K562 (cell line): ENCODE measurements around the gene DCHS2. TPM values are rescaled to one million over a fixed set of nuclear protein-coding genes. Genes with fewer than 3 reads are reported as not detected.

Experiments
- ATAC-seq: fragments of 200-7000 bp; cut with Tn5 transposase; 3 replicates; pipeline ENCODE4 v1.9.1; 2020; ENCODE audit warnings: moderate library complexity
- BruUV-seq: library from RNA; stranded (reverse); fragments of 400-500 nt; replicated peaks from 2 replicates; lab custom pipeline; 2021; lab: Mats Ljungman, UMichigan
- CTCF ChIA-PET: fragments of 300-600 bp; formaldehyde crosslinking; extraction: SDS; loops from one replicate; lab custom pipeline; 2021; ENCODE audit warnings: low intra/inter-chr PET ratio; lab: Yijun Ruan, JAX
- POLR2A ChIA-PET: fragments of 300-600, 350-650 bp; sonication (Branson Sonifier 250); formaldehyde crosslinking; extraction: SDS; loops from one replicate; lab custom pipeline; 2021; ENCODE audit warnings: antibody characterized with exemption, inconsistent platforms; lab: Yijun Ruan, JAX
- DNase-seq, 4 experiments: peaks; one replicate each; pipeline versions ENCODE4 v3.0.0 to v3.0.0-alpha.2; 2011 to 2018; ENCODE audit warnings: low spot score in 3 of 4, mixed read lengths in 3 of 4; ENCODE audit errors: extremely low read depth in 1 of 4
- FAIRE-seq: peaks from 2 replicates; lab custom pipeline; 2011; peaks lifted over from hg19 to GRCh38; lab: Jason Lieb, UNC
- H2AFZ ChIP-seq: 2 replicates; pipeline ENCODE4 v1.6.0; 2011; ENCODE audit warnings: low read depth, low read length, control low read depth, inconsistent platforms
- H3K27ac ChIP-seq: fragments of 200-600 bp; 3 replicates; pipeline ENCODE4 v1.8.0; 2011; ENCODE audit warnings: low read depth, mild to moderate bottlenecking, control low read depth, inconsistent platforms, low read length, moderate library complexity, mixed read lengths; ENCODE audit errors: extremely low read depth
- H3K27me3 ChIP-seq, 2 experiments: fragments of 300-600 bp in 1 of 2; 2 replicates in 1 of 2; 3 replicates in 1 of 2; pipeline versions ENCODE4 v1.6.0 to v1.8.0; 2011; ENCODE audit warnings: inconsistent platforms in 2 of 2, low read length in 2 of 2, mild to moderate bottlenecking in 1 of 2, mixed read lengths in 1 of 2, moderate library complexity in 1 of 2; ENCODE audit not compliant: control insufficient read depth in 2 of 2, insufficient read depth in 2 of 2
- H3K36me3 ChIP-seq: fragments of 300-600 bp; 3 replicates; pipeline ENCODE4 v1.8.0; 2011; ENCODE audit warnings: mild to moderate bottlenecking, low read length, inconsistent platforms; ENCODE audit not compliant: control insufficient read depth, insufficient read depth
- H3K4me1 ChIP-seq, 2 experiments: fragments of 200-600 bp in 1 of 2; replicated peaks in 1 of 2; 2 replicates in 1 of 2; 3 replicates in 1 of 2; pipeline versions ENCODE4 v1.5.1 to v1.8.0; 2011; ENCODE audit warnings: inconsistent platforms in 2 of 2, low read length in 2 of 2, mild to moderate bottlenecking in 1 of 2, mixed read lengths in 1 of 2, moderate library complexity in 1 of 2; ENCODE audit not compliant: control insufficient read depth in 2 of 2, insufficient read depth in 2 of 2
- H3K4me2 ChIP-seq: 2 replicates; pipeline ENCODE4 v1.6.1; 2011; ENCODE audit warnings: low read length, control low read depth, inconsistent platforms, mixed read lengths; ENCODE audit not compliant: insufficient read depth
- H3K4me3 ChIP-seq: fragments of 200-600 bp; sonication (generic), shearing (Covaris generic); 2 replicates; pipeline ENCODE4 v1.5.1; 2016; ENCODE audit warnings: control low read depth, inconsistent platforms
- H3K79me2 ChIP-seq: fragments of 200-600 bp; 3 replicates; pipeline ENCODE4 v1.8.0; 2011; ENCODE audit warnings: low read length, inconsistent platforms; ENCODE audit not compliant: control insufficient read depth, insufficient read depth
- H3K9ac ChIP-seq, 2 experiments: 2 replicates each; pipeline versions ENCODE4 v1.6.0 to v1.6.1; 2011; ENCODE audit warnings: low read depth in 2 of 2, low read length in 2 of 2, control low read depth in 1 of 2, inconsistent platforms in 1 of 2, mild to moderate bottlenecking in 1 of 2, mixed read lengths in 1 of 2; ENCODE audit not compliant: insufficient read depth in 1 of 2
- H3K9me1 ChIP-seq: one replicate; pipeline ENCODE4 v1.6.0; 2011; ENCODE audit warnings: inconsistent platforms, mild to moderate bottlenecking, low read length, moderate library complexity; ENCODE audit not compliant: control insufficient read depth, insufficient read depth
- H3K9me3 ChIP-seq: replicated peaks from 2 replicates; pipeline ENCODE4 v1.5.1; 2011; ENCODE audit warnings: low read depth, low read length, inconsistent platforms; ENCODE audit not compliant: control insufficient read depth, insufficient read depth
- H4K20me1 ChIP-seq: replicated peaks from 2 replicates; pipeline ENCODE4 v1.6.1; 2011; ENCODE audit warnings: low read length, inconsistent platforms, mixed read lengths; ENCODE audit not compliant: control insufficient read depth, insufficient read depth
- CHD4 ChIP-seq: fragments of 200-600 bp; sonication (generic); IDR thresholded peaks from 3 replicates; pipeline ENCODE4 v1.6.1; 2012; ENCODE audit warnings: low read depth, mild to moderate bottlenecking, mixed read lengths, low read length, inconsistent platforms; ENCODE audit not compliant: insufficient read depth, insufficient replicate concordance, poor library complexity, severe bottlenecking
- DACH1 ChIP-seq: fragments of 450-650 bp; IDR thresholded peaks from 2 replicates; pipeline ENCODE4 v1.6.1; 2018; ENCODE audit not compliant: partially characterized antibody
- DPF2 ChIP-seq: fragments of 450-650 bp; IDR thresholded peaks from 2 replicates; pipeline ENCODE4 v1.6.1; 2016
- EGR1 ChIP-seq: fragments of 450-650 bp; conservative IDR thresholded peaks from 2 replicates; pipeline ENCODE4 v1.6.1; 2017; ENCODE audit warnings: mild to moderate bottlenecking
- EZH2 ChIP-seq: IDR thresholded peaks from 2 replicates; pipeline ENCODE4 v1.6.1; 2012; ENCODE audit warnings: low read depth, mild to moderate bottlenecking, inconsistent platforms, low read length, borderline replicate concordance
- HMGN3 ChIP-seq: IDR thresholded peaks from 2 replicates; pipeline ENCODE4 v1.6.1; 2011; ENCODE audit warnings: borderline replicate concordance, low read depth, mild to moderate bottlenecking, mixed read lengths, low read length; ENCODE audit not compliant: insufficient read length; ENCODE audit errors: extremely low read depth
- MBD2 ChIP-seq: sonication (generic); IDR thresholded peaks from 2 replicates; pipeline ENCODE4 v1.6.1; 2016; ENCODE audit warnings: low read depth, borderline replicate concordance
- MEF2D ChIP-seq: conservative IDR thresholded peaks from 2 replicates; pipeline ENCODE4 v1.6.1; 2016; ENCODE audit warnings: low read depth, missing genetic modification characterization, missing compliant biosample characterization
- NFIC ChIP-seq: fragments of 450-650 bp; IDR thresholded peaks from 2 replicates; pipeline ENCODE4 v1.6.1; 2017; ENCODE audit warnings: mild to moderate bottlenecking, inconsistent platforms
- POLR3G ChIP-seq: IDR thresholded peaks from 2 replicates; pipeline ENCODE4 v1.6.1; 2011; ENCODE audit not compliant: insufficient read length, insufficient replicate concordance; ENCODE audit errors: extremely low read depth
- TCF3 ChIP-seq: sonication (generic); formaldehyde crosslinking; IDR thresholded peaks from 2 replicates; pipeline ENCODE4 v1.4.0; 2020; ENCODE audit warnings: mild to moderate bottlenecking, missing genetic modification reagents
- WGBS: fragments of 100-300 bp; shearing (Covaris generic); methylation state at CpG from one replicate; pipeline ENCODE4 v1.1.6; 2016; ENCODE audit warnings: low coverage, mixed read lengths; ENCODE audit not compliant: insufficient coverage; ENCODE audit errors: missing lambda C conversion rate; 5-methylcytosine and 5-hydroxymethylcytosine counted together
- in situ Hi-C: fragments of 300-500 bp; cut with MboI; formaldehyde crosslinking; loops from 4 replicates; pipeline ENCODE4 v1.15.0; 2018; ENCODE audit warnings: inconsistent platforms, mixed read lengths
- intact Hi-C: fragments of 100-400 bp; cut with micrococcal nuclease; formaldehyde crosslinking; loops from 2 replicates; pipeline ENCODE4 v1.14.2; 2022
- polyA plus RNA-seq, 8 experiments: library from polyadenylated mRNA; depleted of rRNA in 4 of 8; stranded (reverse) in 5 of 8; unstranded in 3 of 8; fragments of >200 nt; fragmentation: Nextera tagmentation in 2 of 8; fragmentation: Illumina TruSeq in 1 of 8; extraction: Ambion mirVana in 2 of 8; extraction: Trizol in 1 of 8; gene quantifications; 2 replicates each; pipeline versions ENCODE4 v1.2.1 to v1.2.3, GENCODE V29; 2011 to 2014; ENCODE audit warnings: inconsistent platforms in 1 of 8, missing spikeins in 1 of 8
- total RNA-seq, 7 experiments: library from RNA; depleted of rRNA in 6 of 7; stranded (reverse); fragments of >200 nt in 6 of 7; fragmentation: Illumina TruSeq in 2 of 7; extraction: Trizol in 2 of 7; gene quantifications; 2 replicates each; pipeline versions ENCODE4 v1.2.1 to v1.2.3, GENCODE V29; 2011 to 2021; ENCODE audit warnings: low replicate concordance in 1 of 7
- TF ChIP-seq, protein P1 (sequence below): sonication (generic); formaldehyde crosslinking; IDR thresholded peaks from 2 replicates; pipeline ENCODE4 v1.8.0; 2022; ENCODE audit warnings: mild to moderate bottlenecking, missing genetic modification reagents

Gene DCHS2
- total and polyA plus RNA-seq, 9 of the 15 experiments (the other 6 are each of a cell fraction or from before 2014, with no cell fraction given) = 0.49 to 7.1 (median 5.3) TPM

DNA sequence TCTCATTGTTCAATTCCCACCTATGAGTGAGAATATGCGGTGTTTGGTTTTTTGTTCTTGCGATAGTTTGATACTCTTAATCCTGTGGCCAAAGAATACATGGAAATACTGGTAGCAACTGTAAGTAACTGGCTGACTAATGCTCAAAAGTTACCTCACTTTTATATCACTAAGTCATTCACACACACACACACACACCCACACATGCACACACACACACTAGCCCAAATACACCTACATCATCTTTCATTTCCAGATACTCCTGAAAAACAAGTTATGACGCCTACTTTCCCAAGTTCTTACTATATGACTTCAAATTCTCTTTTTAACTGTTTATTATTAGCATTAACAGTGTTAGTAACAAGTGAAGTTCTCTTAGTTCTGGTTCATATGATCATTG, 101.3 kb downstream of the DCHS2 start:
- Histone ChIP-seq H3K27ac (no peak overlapping the region), H3K9me1 (no peaks in the 10 kb centered on the region), H3K36me3 (no peaks in the 10 kb centered on the region), H3K4me2 (no peak overlapping the region), H4K20me1 (no peaks in the 10 kb centered on the region), H3K4me1 (no peaks in the 10 kb centered on the region), H3K9me3 (no peaks in the 10 kb centered on the region), H3K79me2 (no peaks in the 10 kb centered on the region; the same call in 2 of the 3 replicates), H3K9ac (no peak overlapping the region), H3K27me3 (no peaks in the 10 kb centered on the region), H2AFZ (no peak overlapping the region), H3K4me3 (no peak overlapping the region)
- intact Hi-C loops = no loop called here
- 46% methylated on average over 2 of the region's 3 CpGs for WGBS
- DNase-seq (no peak), ATAC-seq (no peak), FAIRE-seq (no peak)
- CTCF ChIA-PET = no interaction called here
- BruUV-seq = no TSS peak
- POLR2A ChIA-PET = no interaction called here
- TF ChIP-seq DACH1 = no peak
- TF ChIP-seq POLR3G = no peak
- TF ChIP-seq DPF2 = peak; percentile 34; the same call in 1 of the 2 replicates
- no peak for TF ChIP-seq TCF3 (CRISPR knock-in tag)
- TF ChIP-seq EGR1 = peak; percentile 54
- TF ChIP-seq, protein P1, sequence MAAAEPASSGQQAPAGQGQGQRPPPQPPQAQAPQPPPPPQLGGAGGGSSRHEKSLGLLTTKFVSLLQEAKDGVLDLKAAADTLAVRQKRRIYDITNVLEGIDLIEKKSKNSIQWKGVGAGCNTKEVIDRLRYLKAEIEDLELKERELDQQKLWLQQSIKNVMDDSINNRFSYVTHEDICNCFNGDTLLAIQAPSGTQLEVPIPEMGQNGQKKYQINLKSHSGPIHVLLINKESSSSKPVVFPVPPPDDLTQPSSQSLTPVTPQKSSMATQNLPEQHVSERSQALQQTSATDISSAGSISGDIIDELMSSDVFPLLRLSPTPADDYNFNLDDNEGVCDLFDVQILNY = no peak
- no peak for TF ChIP-seq MEF2D
- TF ChIP-seq EZH2 = no peak
- no peak for TF ChIP-seq HMGN3
- TF ChIP-seq CHD4 = no peak
- no peak for TF ChIP-seq MBD2
- TF ChIP-seq NFIC = no peak
- in situ Hi-C loops = no loop called here
